ENCODE data around the gene GNB1. TPM values are rescaled to one million over a fixed set of nuclear protein-coding genes. Genes with fewer than 3 reads are reported as not detected.

The GNB1 gene
- total RNA-seq, 1 experiment from 2014 or later: 93.7 TPM

- Histone ChIP-seq H3K79me2 (ENCODE audit: low read length) (peaks cover 9% of the 10 kb centered on the region), H2AFZ (ENCODE audit: low read length) (no peak overlapping the region)
Observed at GRCh38 chr1:1782399-1783221, 108.3 kb downstream of the GNB1 start.

GRCh38 chr1:1781526-1781903, 109.4 kb downstream of the GNB1 start:
- Histone ChIP-seq H3K4me3 (ENCODE audit: low read length) (peak overlapping the region; percentile 59; the same call in 1 of the 2 replicates), H3K9me3 (ENCODE audit: low read length) (no peaks in the 10 kb centered on the region), H3K27me3 (ENCODE audit: low read length) (no peaks in the 10 kb centered on the region), H3K36me3 (ENCODE audit: insufficient read depth, low read length) (peaks cover 10% of the 10 kb centered on the region), H3K4me1 (ENCODE audit: low read length) (peaks cover 69% of the 10 kb centered on the region), H4K20me1 (ENCODE audit: insufficient read depth, low read depth, low read length) (no peaks in the 10 kb centered on the region), H2AFZ (ENCODE audit: low read length) (no peak overlapping the region), H3K9me2 (replicated peaks; ENCODE audit: insufficient read depth, low read length) (no peaks in the 10 kb centered on the region), H3K79me2 (ENCODE audit: low read length) (peaks cover 20% of the 10 kb centered on the region), H3K9ac (ENCODE audit: low read length) (peak overlapping the region; percentile 79), H3K4me2 (ENCODE audit: low read depth, low read length, poor library complexity, severe bottlenecking) (peak overlapping the region; percentile 74), H3K27ac (ENCODE audit: low read length) (peak overlapping the region; percentile 98)
- DNase-seq: no peak

More at GRCh38 chr1:1782399-1783221, 108.3 kb downstream of the GNB1 start:
- peak overlapping the region; percentile 13 for H3K4me2 ChIP-seq (ENCODE audit: low read depth, low read length, poor library complexity, severe bottlenecking)
- DNase-seq: peak; percentile 56
- H3K9me2 ChIP-seq (replicated peaks; ENCODE audit: insufficient read depth, low read length): no peaks in the 10 kb centered on the region
- H4K20me1 ChIP-seq (ENCODE audit: insufficient read depth, low read depth, low read length): no peaks in the 10 kb centered on the region
- peak overlapping the region; percentile 98 for H3K27ac ChIP-seq (ENCODE audit: low read length)
- H3K9me3 ChIP-seq (ENCODE audit: low read length): no peaks in the 10 kb centered on the region
- H3K4me1 ChIP-seq (ENCODE audit: low read length): peaks cover 60% of the 10 kb centered on the region
- no peak overlapping the region for H3K4me3 ChIP-seq (ENCODE audit: low read length)
- peak overlapping the region; percentile 7; the same call in 1 of the 2 replicates for H3K9ac ChIP-seq (ENCODE audit: low read length)
- H3K27me3 ChIP-seq (ENCODE audit: low read length): no peaks in the 10 kb centered on the region
- H3K36me3 ChIP-seq (ENCODE audit: insufficient read depth, low read length): peaks cover 16% of the 10 kb centered on the region

GRCh38 chr1:1780598-1781525, 110.0 kb downstream of the GNB1 start:
- Histone ChIP-seq H3K4me2 (ENCODE audit: low read depth, low read length, poor library complexity, severe bottlenecking) (peak overlapping the region; percentile 74), H3K4me1 (ENCODE audit: low read length) (peaks cover 72% of the 10 kb centered on the region), H3K4me3 (ENCODE audit: low read length) (peak overlapping the region; percentile 59; the same call in 1 of the 2 replicates), H3K36me3 (ENCODE audit: insufficient read depth, low read length) (peaks cover 9% of the 10 kb centered on the region), H3K9me2 (replicated peaks; ENCODE audit: insufficient read depth, low read length) (no peaks in the 10 kb centered on the region), H3K9ac (ENCODE audit: low read length) (peak overlapping the region; percentile 79), H3K27me3 (ENCODE audit: low read length) (no peaks in the 10 kb centered on the region), H3K27ac (ENCODE audit: low read length) (peak overlapping the region; percentile 98), H3K79me2 (ENCODE audit: low read length) (peaks cover 23% of the 10 kb centered on the region), H4K20me1 (ENCODE audit: insufficient read depth, low read depth, low read length) (peaks cover 3% of the 10 kb centered on the region; the same call in 1 of the 2 replicates), H2AFZ (ENCODE audit: low read length) (no peak overlapping the region), H3K9me3 (ENCODE audit: low read length) (no peaks in the 10 kb centered on the region)
- no peak for DNase-seq

GRCh38 chr1:1779691-1780597, 110.9 kb downstream of the GNB1 start:
- Histone ChIP-seq H3K27me3 (ENCODE audit: low read length) (no peaks in the 10 kb centered on the region), H3K9me2 (replicated peaks; ENCODE audit: insufficient read depth, low read length) (no peaks in the 10 kb centered on the region), H2AFZ (ENCODE audit: low read length) (no peak overlapping the region), H3K27ac (ENCODE audit: low read length) (peak overlapping the region; percentile 98), H3K4me2 (ENCODE audit: low read depth, low read length, poor library complexity, severe bottlenecking) (peak overlapping the region; percentile 74), H3K4me1 (ENCODE audit: low read length) (peaks cover 79% of the 10 kb centered on the region), H3K9ac (ENCODE audit: low read length) (peak overlapping the region; percentile 79), H3K79me2 (ENCODE audit: low read length) (peaks cover 32% of the 10 kb centered on the region), H3K4me3 (ENCODE audit: low read length) (peak overlapping the region; percentile 59), H3K36me3 (ENCODE audit: insufficient read depth, low read length) (peaks cover 19% of the 10 kb centered on the region), H4K20me1 (ENCODE audit: insufficient read depth, low read depth, low read length) (peaks cover 11% of the 10 kb centered on the region; the same call in 1 of the 2 replicates), H3K9me3 (ENCODE audit: low read length) (no peaks in the 10 kb centered on the region)
- peak; percentile 88 for DNase-seq

- no peak overlapping the region for H2AFZ ChIP-seq (ENCODE audit: low read length)
- no peak for DNase-seq
- peak overlapping the region; percentile 74 for H3K4me2 ChIP-seq (ENCODE audit: low read depth, low read length, poor library complexity, severe bottlenecking)
Observed at GRCh38 chr1:1779320-1779675, 111.6 kb downstream of the GNB1 start.

GRCh38 chr1:1778663-1779319, 112.1 kb downstream of the GNB1 start:
- peak overlapping the region; percentile 100 for H3K9ac ChIP-seq (ENCODE audit: low read length)
- peaks cover 42% of the 10 kb centered on the region for H3K79me2 ChIP-seq (ENCODE audit: low read length)
- H3K4me3 ChIP-seq (ENCODE audit: low read length): peak overlapping the region; percentile 97
- peaks cover 18% of the 10 kb centered on the region; the same call in 1 of the 2 replicates for H4K20me1 ChIP-seq (ENCODE audit: insufficient read depth, low read depth, low read length)
- H3K36me3 ChIP-seq (ENCODE audit: insufficient read depth, low read length): peaks cover 26% of the 10 kb centered on the region
- peak overlapping the region; percentile 98 for H3K27ac ChIP-seq (ENCODE audit: low read length)
- H3K9me3 ChIP-seq (ENCODE audit: low read length): no peaks in the 10 kb centered on the region
- no peaks in the 10 kb centered on the region for H3K27me3 ChIP-seq (ENCODE audit: low read length)
- peaks cover 74% of the 10 kb centered on the region for H3K4me1 ChIP-seq (ENCODE audit: low read length)
- DNase-seq: peak; percentile 99
- no peak overlapping the region for H2AFZ ChIP-seq (ENCODE audit: low read length)
- H3K9me2 ChIP-seq (replicated peaks; ENCODE audit: insufficient read depth, low read length): no peaks in the 10 kb centered on the region
- peak overlapping the region; percentile 74 for H3K4me2 ChIP-seq (ENCODE audit: low read depth, low read length, poor library complexity, severe bottlenecking)

More at GRCh38 chr1:1779320-1779675, 111.6 kb downstream of the GNB1 start:
- H3K79me2 ChIP-seq (ENCODE audit: low read length): peaks cover 38% of the 10 kb centered on the region
- peak overlapping the region; percentile 79 for H3K9ac ChIP-seq (ENCODE audit: low read length)
- peak overlapping the region; percentile 98 for H3K27ac ChIP-seq (ENCODE audit: low read length)
- peaks cover 75% of the 10 kb centered on the region for H3K4me1 ChIP-seq (ENCODE audit: low read length)
- peaks cover 24% of the 10 kb centered on the region for H3K36me3 ChIP-seq (ENCODE audit: insufficient read depth, low read length)
- no peaks in the 10 kb centered on the region for H3K9me2 ChIP-seq (replicated peaks; ENCODE audit: insufficient read depth, low read length)
- no peaks in the 10 kb centered on the region for H3K27me3 ChIP-seq (ENCODE audit: low read length)
- peaks cover 15% of the 10 kb centered on the region; the same call in 1 of the 2 replicates for H4K20me1 ChIP-seq (ENCODE audit: insufficient read depth, low read depth, low read length)
- peak overlapping the region; percentile 59 for H3K4me3 ChIP-seq (ENCODE audit: low read length)
- no peaks in the 10 kb centered on the region for H3K9me3 ChIP-seq (ENCODE audit: low read length)
